ENCODE results near the gene MASP1.

DNA sequence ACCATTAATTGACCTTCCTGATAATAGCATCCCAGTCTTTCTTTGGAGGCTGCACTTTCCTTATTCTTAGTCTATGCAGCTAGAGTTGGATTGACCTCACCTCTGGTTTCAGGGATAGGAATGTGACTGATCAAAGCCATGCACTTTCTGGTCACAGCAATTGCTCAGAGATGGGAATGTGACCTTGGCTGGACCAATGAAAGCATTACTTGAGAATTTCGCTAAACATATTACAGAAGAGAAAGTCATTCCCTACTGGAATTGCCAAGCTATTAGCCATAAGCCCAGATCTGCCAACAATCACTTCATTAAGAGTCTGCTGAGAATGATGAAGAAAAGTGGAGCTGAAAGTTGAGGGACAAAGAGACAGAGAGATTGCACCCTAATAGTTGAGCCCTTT is 61.5 kb downstream of the MASP1 start:
- TF ChIP-seq TAF1 (IDR thresholded peaks at IDR 0.05; ENCODE audit: low read depth, low read length) = no peak
- no peak for TF ChIP-seq POLR2A (IDR thresholded peaks at IDR 0.05; ENCODE audit: low read depth, low read length)
